ENCODE measurements around the gene DIP2C. TPM values are rescaled to one million over a fixed set of nuclear protein-coding genes. Genes with fewer than 3 reads are reported as not detected.

The DIP2C gene
- polyA plus RNA-seq, 1 of the 3 experiments (the other 2 are of a cell fraction) = 8.7 TPM

GRCh38 chr10:393106-393745 lies 296.2 kb downstream of the DIP2C start:
- Histone ChIP-seq H3K9me3 (no peaks in the 10 kb centered on the region), H3K27ac (ENCODE audit: low read depth in 2 of 2, low read length in 1 of 2) (no peak overlapping the region), H3F3A (replicated peaks; ENCODE audit: insufficient read depth) (no peaks in the 10 kb centered on the region), H4K20me1 (ENCODE audit: insufficient read depth) (no peaks in the 10 kb centered on the region), H3K4me1 (ENCODE audit: control insufficient read depth in 1 of 2, insufficient read depth in 2 of 2, low read depth in 1 of 2, low read length in 1 of 2) (peaks cover 0 to 20% of the 10 kb centered on the region in 2 experiments; a peak in 1 of 4 replicates), H3K27me3 (ENCODE audit: insufficient read depth) (no peaks in the 10 kb centered on the region), H3K4me3 (ENCODE audit: low read depth in 2 of 2, low read length in 1 of 2) (no peak overlapping the region), H3K9me2 (no peaks in the 10 kb centered on the region), H3K4me2 (no peak overlapping the region), H3K9ac (no peak overlapping the region), H3K79me2 (ENCODE audit: insufficient read depth) (no peaks in the 10 kb centered on the region), H2AFZ (ENCODE audit: low read depth) (no peak overlapping the region), H3K36me3 (replicated peaks in 1 of 2; ENCODE audit: control insufficient read depth in 1 of 2, insufficient read depth in 2 of 2, low read length in 1 of 2) (peaks cover 0 to 21% of the 10 kb centered on the region in 2 experiments)
- DNase-seq = no peak
- ChIA-PET POLR2A (no interaction called here), CTCF (no interaction called here)
- TF ChIP-seq FOXM1 (IDR thresholded peaks at IDR 0.05; ENCODE audit: low read depth) (no peak), CTCF (IDR thresholded peaks at IDR 0.05) (no peak), MEF2A (IDR thresholded peaks at IDR 0.05; ENCODE audit: borderline replicate concordance, low read depth) (no peak), FOSL2 (IDR thresholded peaks at IDR 0.05; ENCODE audit: borderline replicate concordance, low read depth) (no peak), GABPA (IDR thresholded peaks at IDR 0.05; ENCODE audit: low read depth) (no peak), JUND (IDR thresholded peaks at IDR 0.05) (no peak)
- WGBS (ENCODE audit: low lambda C conversion rate) = 94% methylated on average over 13 of the region's 13 CpGs

GRCh38 chr10:392705-393037 lies 296.8 kb downstream of the DIP2C start:
- ChIA-PET CTCF (no interaction called here), POLR2A (no interaction called here)
- Histone ChIP-seq H3K4me1 (ENCODE audit: control insufficient read depth in 1 of 2, insufficient read depth in 2 of 2, low read depth in 1 of 2, low read length in 1 of 2) (peaks cover 0 to 20% of the 10 kb centered on the region in 2 experiments; a peak in 1 of 4 replicates), H3K4me2 (no peak overlapping the region), H3K36me3 (replicated peaks in 1 of 2; ENCODE audit: control insufficient read depth in 1 of 2, insufficient read depth in 2 of 2, low read length in 1 of 2) (peaks cover 0 to 21% of the 10 kb centered on the region in 2 experiments), H2AFZ (ENCODE audit: low read depth) (no peak overlapping the region), H3F3A (replicated peaks; ENCODE audit: insufficient read depth) (no peaks in the 10 kb centered on the region), H3K9me3 (no peaks in the 10 kb centered on the region), H3K27ac (ENCODE audit: low read depth in 2 of 2, low read length in 1 of 2) (no peak overlapping the region), H4K20me1 (ENCODE audit: insufficient read depth) (no peaks in the 10 kb centered on the region), H3K9ac (no peak overlapping the region), H3K79me2 (ENCODE audit: insufficient read depth) (no peaks in the 10 kb centered on the region), H3K9me2 (no peaks in the 10 kb centered on the region), H3K27me3 (ENCODE audit: insufficient read depth) (no peaks in the 10 kb centered on the region), H3K4me3 (ENCODE audit: low read depth in 2 of 2, low read length in 1 of 2) (no peak overlapping the region)
- 94% methylated on average over 21 of the region's 21 CpGs for WGBS (ENCODE audit: low lambda C conversion rate)
- TF ChIP-seq JUND (IDR thresholded peaks at IDR 0.05) (no peak), MEF2A (IDR thresholded peaks at IDR 0.05; ENCODE audit: borderline replicate concordance, low read depth) (no peak), TEAD4 (IDR thresholded peaks at IDR 0.05; ENCODE audit: borderline replicate concordance, insufficient read depth) (no peak), CTCF (IDR thresholded peaks at IDR 0.05) (no peak), GABPA (IDR thresholded peaks at IDR 0.05; ENCODE audit: low read depth) (no peak), ZBTB33 (IDR thresholded peaks at IDR 0.05; ENCODE audit: borderline replicate concordance, low read depth) (no peak), SIN3A (IDR thresholded peaks at IDR 0.05; ENCODE audit: borderline replicate concordance, low read depth, low read length) (no peak), USF1 (IDR thresholded peaks at IDR 0.05; ENCODE audit: borderline replicate concordance, low read depth) (no peak), EP300 (IDR thresholded peaks at IDR 0.05; ENCODE audit: borderline replicate concordance in 1 of 2, low read depth in 1 of 2, low read length in 1 of 2) (no peak), NFIC (IDR thresholded peaks at IDR 0.05; ENCODE audit: borderline replicate concordance) (no peak), GATA2 (CRISPR knock-in tag; IDR thresholded peaks at IDR 0.05) (no peak), ELF1 (IDR thresholded peaks at IDR 0.05) (no peak), CHD2 (IDR thresholded peaks at IDR 0.05; ENCODE audit: low read length, partially characterized antibody) (no peak), FOSL2 (IDR thresholded peaks at IDR 0.05; ENCODE audit: borderline replicate concordance, low read depth) (no peak), YY1 (IDR thresholded peaks at IDR 0.05; ENCODE audit: low read depth) (no peak), NRF1 (IDR thresholded peaks at IDR 0.05; ENCODE audit: low read depth, low read length) (no peak), RAD21 (IDR thresholded peaks at IDR 0.05; ENCODE audit: low read length) (no peak)
- no peak for DNase-seq
